NCI-H345 (cell line): ENCODE results near the gene TNS3.

Experiments
- DNase-seq: peaks from one replicate; lab custom pipeline; 2025; lab: John Stamatoyannopoulos, UW

TNS3 gene

GRCh38 chr7:47484923-47485639 is 96.8 kb downstream of the TNS3 start:
- DNase-seq = peak; percentile 52

- no peak for DNase-seq
Measured at GRCh38 chr7:47484457-47484856, 97.5 kb downstream of the TNS3 start.

GRCh38 chr7:47483604-47484273 is 98.2 kb downstream of the TNS3 start:
- no peak for DNase-seq

- DNase-seq = no peak
Measured at GRCh38 chr7:47482013-47482875, 99.7 kb downstream of the TNS3 start.

- no peak for DNase-seq
Measured at GRCh38 chr7:47481541-47482012, 100.3 kb downstream of the TNS3 start.

- DNase-seq = no peak
Measured at GRCh38 chr7:47480576-47481538, 101.1 kb downstream of the TNS3 start.

- peak; percentile 57 for DNase-seq
Measured at GRCh38 chr7:47479821-47480575, 101.9 kb downstream of the TNS3 start.

- DNase-seq = no peak
Measured at GRCh38 chr7:47478926-47479711, 102.8 kb downstream of the TNS3 start.

- DNase-seq = no peak
Measured at GRCh38 chr7:47478017-47478344, 103.9 kb downstream of the TNS3 start.

GRCh38 chr7:47477191-47478016 is 104.5 kb downstream of the TNS3 start:
- peak; percentile 85 for DNase-seq

- no peak for DNase-seq
Measured at GRCh38 chr7:47475880-47476227, 106.1 kb downstream of the TNS3 start.

GRCh38 chr7:47474937-47475879 is 106.7 kb downstream of the TNS3 start:
- DNase-seq = peak; percentile 32

- DNase-seq = no peak
Measured at GRCh38 chr7:47474211-47474936, 107.5 kb downstream of the TNS3 start.

GRCh38 chr7:47473499-47474210 is 108.3 kb downstream of the TNS3 start:
- DNase-seq = no peak

GRCh38 chr7:47472444-47473157 is 109.3 kb downstream of the TNS3 start:
- no peak for DNase-seq

GRCh38 chr7:47471831-47472230 is 110.1 kb downstream of the TNS3 start:
- no peak for DNase-seq
